A673 (cell line): Measurements from ENCODE around the gene KRTAP5-6. TPM values are rescaled to one million over a fixed set of nuclear protein-coding genes. Genes with fewer than 3 reads are reported as not detected.

Source experiments
- BruUV-seq: library from RNA; stranded (reverse); fragments of 400-500 nt; replicated peaks from 2 replicates; lab custom pipeline; 2021; lab: Mats Ljungman, UMichigan
- CTCF ChIA-PET: fragments of 300-600 bp; sonication (Branson Sonifier 250); formaldehyde crosslinking; loops from one replicate; lab custom pipeline; 2022; ENCODE audit warnings: antibody characterized with exemption; lab: Charles Lee
- POLR2A ChIA-PET: fragments of 300-600 bp; sonication (Branson Sonifier 250); formaldehyde crosslinking; loops from one replicate; lab custom pipeline; 2022; ENCODE audit warnings: antibody characterized with exemption; ENCODE audit not compliant: low non-redundant PET; lab: Charles Lee
- DNase-seq: peaks from one replicate; pipeline ENCODE4 v3.0.0-alpha.2; 2015; ENCODE audit warnings: low spot score
- H3K27ac ChIP-seq: fragments of 200-600 bp; sonication (generic); 2 replicates; pipeline ENCODE4 v1.5.1; 2016; ENCODE audit warnings: mixed run types, low read depth, mild to moderate bottlenecking, mixed read lengths, antibody characterized with exemption, low read length; ENCODE audit not compliant: poor library complexity, severe bottlenecking
- H3K27me3 ChIP-seq: fragments of 200-600 bp; sonication (generic); replicated peaks from 2 replicates; pipeline ENCODE4 v1.6.1; 2017; ENCODE audit warnings: mixed run types, low read depth, mild to moderate bottlenecking, mixed read lengths, antibody characterized with exemption, low read length; ENCODE audit not compliant: insufficient read depth, poor library complexity
- H3K36me3 ChIP-seq: fragments of 200-600 bp; sonication (generic); 2 replicates; pipeline ENCODE4 v1.6.1; 2016; ENCODE audit warnings: mixed run types, mild to moderate bottlenecking, mixed read lengths, antibody characterized with exemption, low read length; ENCODE audit not compliant: insufficient read depth, poor library complexity, severe bottlenecking
- H3K4me1 ChIP-seq: fragments of 200-600 bp; sonication (generic); 2 replicates; pipeline ENCODE4 v1.6.1; 2017; ENCODE audit warnings: mixed run types, mild to moderate bottlenecking, mixed read lengths, antibody characterized with exemption, low read length; ENCODE audit not compliant: insufficient read depth, poor library complexity, severe bottlenecking
- H3K4me3 ChIP-seq: fragments of 200-600 bp; sonication (generic); 2 replicates; pipeline ENCODE4 v1.5.1; 2016; ENCODE audit warnings: low read depth, mixed run types, mild to moderate bottlenecking, mixed read lengths, low read length; ENCODE audit not compliant: poor library complexity, severe bottlenecking
- H3K9me3 ChIP-seq: fragments of 200-600 bp; sonication (generic); 2 replicates; pipeline ENCODE4 v1.6.1; 2016; ENCODE audit warnings: mixed run types, low read depth, mild to moderate bottlenecking, mixed read lengths, antibody characterized with exemption, low read length; ENCODE audit not compliant: poor library complexity, severe bottlenecking
- EZH2 ChIP-seq: fragments of 200-600 bp; sonication (generic); IDR thresholded peaks from 2 replicates; pipeline ENCODE4 v1.6.1; 2017; ENCODE audit warnings: borderline replicate concordance, low read depth, mild to moderate bottlenecking, mixed read lengths, antibody characterized with exemption, low read length; ENCODE audit not compliant: poor library complexity, severe bottlenecking
- intact Hi-C: fragments of 100-400 bp; cut with micrococcal nuclease; formaldehyde crosslinking; loops from one replicate; pipeline ENCODE4 v1.10.0; 2022; ENCODE audit not compliant: unreplicated experiment
- total RNA-seq: library from RNA; stranded (reverse); gene quantifications from 2 replicates; pipeline ENCODE4 v1.2.3, GENCODE V29; 2021
- TF ChIP-seq, protein P1 (sequence below): fragments of 300-800, 200-600 bp; sonication (generic); conservative IDR thresholded peaks from 2 replicates; pipeline ENCODE4 v1.5.1; 2017; ENCODE audit warnings: low read depth, mild to moderate bottlenecking, antibody characterized with exemption, low read length, moderate library complexity, mixed read lengths

Gene KRTAP5-6
- total RNA-seq, 1 experiment from 2014 or later, result not detected

DNA sequence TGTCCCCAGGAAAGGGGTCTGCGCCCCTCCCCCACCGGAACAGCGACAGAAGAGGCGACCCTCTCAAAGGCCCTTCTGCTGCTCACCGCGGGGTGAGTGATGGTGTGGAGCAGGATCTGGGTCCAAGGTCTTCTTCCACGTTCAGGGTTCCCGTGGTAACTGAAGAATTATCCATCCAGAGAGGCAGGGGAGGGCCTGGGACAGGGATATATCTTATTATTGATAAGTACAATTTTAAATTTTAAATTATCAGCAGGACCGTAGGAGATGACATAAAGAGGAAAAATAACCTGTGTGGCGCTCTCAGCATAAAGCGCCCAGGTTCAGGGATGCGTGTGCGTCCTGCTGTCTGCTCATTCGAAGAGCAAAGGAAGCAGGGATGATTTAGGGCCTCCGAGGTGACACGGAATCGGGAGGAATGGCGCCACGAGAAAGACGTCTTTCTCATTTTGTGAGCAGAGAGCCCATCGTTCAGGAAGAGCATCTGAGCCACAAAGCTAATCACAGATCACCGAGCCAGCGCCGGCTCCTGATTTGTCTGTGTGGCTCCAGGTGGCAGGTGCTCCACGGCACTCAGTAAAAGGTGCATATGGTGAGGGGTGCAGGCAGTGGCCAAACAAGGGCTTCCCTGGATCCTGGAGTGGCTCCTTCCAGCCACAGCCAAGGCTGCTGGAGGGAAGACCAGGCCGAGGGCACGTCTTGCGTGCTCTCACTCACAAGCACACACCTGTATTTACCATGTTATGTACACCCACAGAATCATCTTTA lies 48.2 kb upstream of the KRTAP5-6 start:
- no peak overlapping the region for H3K4me3 ChIP-seq
- no peaks in the 10 kb centered on the region for H3K27me3 ChIP-seq
- H3K9me3 ChIP-seq, result no peaks in the 10 kb centered on the region
- H3K4me1 ChIP-seq, result no peaks in the 10 kb centered on the region
- no peaks in the 10 kb centered on the region for H3K36me3 ChIP-seq
- ChIA-PET CTCF (no interaction called here), POLR2A (no interaction called here)
- no peak overlapping the region for H3K27ac ChIP-seq
- intact Hi-C loops, result no loop called here
- no TSS peak for BruUV-seq
- DNase-seq, result no peak
- no peak for TF ChIP-seq EZH2
- TF ChIP-seq, protein P1, sequence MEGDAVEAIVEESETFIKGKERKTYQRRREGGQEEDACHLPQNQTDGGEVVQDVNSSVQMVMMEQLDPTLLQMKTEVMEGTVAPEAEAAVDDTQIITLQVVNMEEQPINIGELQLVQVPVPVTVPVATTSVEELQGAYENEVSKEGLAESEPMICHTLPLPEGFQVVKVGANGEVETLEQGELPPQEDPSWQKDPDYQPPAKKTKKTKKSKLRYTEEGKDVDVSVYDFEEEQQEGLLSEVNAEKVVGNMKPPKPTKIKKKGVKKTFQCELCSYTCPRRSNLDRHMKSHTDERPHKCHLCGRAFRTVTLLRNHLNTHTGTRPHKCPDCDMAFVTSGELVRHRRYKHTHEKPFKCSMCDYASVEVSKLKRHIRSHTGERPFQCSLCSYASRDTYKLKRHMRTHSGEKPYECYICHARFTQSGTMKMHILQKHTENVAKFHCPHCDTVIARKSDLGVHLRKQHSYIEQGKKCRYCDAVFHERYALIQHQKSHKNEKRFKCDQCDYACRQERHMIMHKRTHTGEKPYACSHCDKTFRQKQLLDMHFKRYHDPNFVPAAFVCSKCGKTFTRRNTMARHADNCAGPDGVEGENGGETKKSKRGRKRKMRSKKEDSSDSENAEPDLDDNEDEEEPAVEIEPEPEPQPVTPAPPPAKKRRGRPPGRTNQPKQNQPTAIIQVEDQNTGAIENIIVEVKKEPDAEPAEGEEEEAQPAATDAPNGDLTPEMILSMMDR, result no peak

DNA sequence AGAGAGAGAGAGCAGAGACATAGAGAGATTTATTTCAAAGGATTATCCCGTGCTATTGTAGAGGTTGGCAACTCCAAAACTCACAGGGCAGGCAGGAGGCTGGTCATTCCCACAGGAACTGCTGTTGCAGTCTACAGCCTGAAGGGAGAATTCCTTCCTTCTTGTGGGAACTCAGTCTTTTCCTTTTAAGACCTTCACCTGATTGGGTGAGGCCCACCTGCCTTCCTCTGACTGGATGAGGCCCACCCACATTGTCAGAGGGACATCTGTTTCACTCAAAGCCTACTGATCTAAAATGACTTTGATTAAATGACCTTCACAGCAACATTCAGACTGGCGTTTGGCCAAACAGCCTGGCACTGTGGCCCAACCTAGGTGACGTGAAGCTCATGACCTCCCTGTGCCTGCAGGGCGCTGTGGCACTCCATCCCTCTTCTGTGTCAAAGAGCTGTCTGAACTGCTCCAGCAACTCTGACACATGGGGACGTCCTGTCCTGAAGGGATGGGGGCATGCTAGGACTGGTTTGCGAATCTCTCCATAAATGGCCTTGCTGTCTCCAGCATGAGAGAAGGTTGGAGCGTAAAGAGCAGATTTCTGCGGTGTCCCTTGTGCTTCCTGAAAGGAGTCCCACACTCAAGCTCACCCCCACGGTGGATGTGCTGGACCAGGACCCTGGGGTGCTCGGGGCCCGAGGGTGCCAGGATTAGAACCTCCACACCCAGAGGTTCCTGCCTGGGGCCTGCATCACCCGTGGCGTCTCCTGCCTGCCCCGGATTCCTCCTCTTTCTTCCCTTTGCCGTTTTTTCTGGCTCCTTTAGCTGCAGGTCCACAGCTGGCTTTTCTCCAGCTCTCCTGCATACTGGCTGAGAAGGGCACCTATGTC lies 46.7 kb upstream of the KRTAP5-6 start:
- TF ChIP-seq, protein P1, result no peak
- TF ChIP-seq EZH2, result no peak
- intact Hi-C loops, result no loop called here
- H3K9me3 ChIP-seq, result no peaks in the 10 kb centered on the region
- CTCF ChIA-PET, result no interaction called here
- BruUV-seq, result no TSS peak
- no peak for DNase-seq
- H3K27ac ChIP-seq, result no peak overlapping the region
- no peaks in the 10 kb centered on the region for H3K36me3 ChIP-seq
- H3K4me3 ChIP-seq, result no peak overlapping the region
- H3K27me3 ChIP-seq, result no peaks in the 10 kb centered on the region
- H3K4me1 ChIP-seq, result no peaks in the 10 kb centered on the region
- POLR2A ChIA-PET, result no interaction called here

DNA sequence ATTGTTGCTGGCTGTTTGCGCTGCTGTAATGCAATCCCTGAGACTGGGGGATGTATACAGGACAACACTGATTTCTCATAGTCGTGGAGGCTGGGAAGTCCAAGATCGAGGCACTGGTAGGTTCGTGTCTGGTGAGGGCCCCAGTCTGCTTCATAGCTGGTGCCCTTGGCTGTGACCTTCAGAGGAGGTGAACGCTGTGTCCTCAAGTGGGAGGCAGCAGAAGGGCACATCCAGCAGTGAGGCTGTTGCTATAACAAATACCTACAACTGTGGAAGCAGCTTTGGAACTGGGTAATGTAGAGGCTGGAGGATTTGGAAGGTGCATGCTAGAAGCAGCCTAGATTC lies 46.1 kb upstream of the KRTAP5-6 start:
- ChIA-PET CTCF (no interaction called here), POLR2A (no interaction called here)
- no TSS peak for BruUV-seq
- H3K36me3 ChIP-seq, result no peaks in the 10 kb centered on the region
- H3K4me3 ChIP-seq, result no peak overlapping the region
- TF ChIP-seq, protein P1, result no peak
- TF ChIP-seq EZH2, result no peak
- H3K27me3 ChIP-seq, result no peaks in the 10 kb centered on the region
- H3K9me3 ChIP-seq, result no peaks in the 10 kb centered on the region
- no peaks in the 10 kb centered on the region for H3K4me1 ChIP-seq
- intact Hi-C loops, result no loop called here
- no peak for DNase-seq
- H3K27ac ChIP-seq, result no peak overlapping the region
